Measurements from ENCODE around the gene STMN3.

DNA sequence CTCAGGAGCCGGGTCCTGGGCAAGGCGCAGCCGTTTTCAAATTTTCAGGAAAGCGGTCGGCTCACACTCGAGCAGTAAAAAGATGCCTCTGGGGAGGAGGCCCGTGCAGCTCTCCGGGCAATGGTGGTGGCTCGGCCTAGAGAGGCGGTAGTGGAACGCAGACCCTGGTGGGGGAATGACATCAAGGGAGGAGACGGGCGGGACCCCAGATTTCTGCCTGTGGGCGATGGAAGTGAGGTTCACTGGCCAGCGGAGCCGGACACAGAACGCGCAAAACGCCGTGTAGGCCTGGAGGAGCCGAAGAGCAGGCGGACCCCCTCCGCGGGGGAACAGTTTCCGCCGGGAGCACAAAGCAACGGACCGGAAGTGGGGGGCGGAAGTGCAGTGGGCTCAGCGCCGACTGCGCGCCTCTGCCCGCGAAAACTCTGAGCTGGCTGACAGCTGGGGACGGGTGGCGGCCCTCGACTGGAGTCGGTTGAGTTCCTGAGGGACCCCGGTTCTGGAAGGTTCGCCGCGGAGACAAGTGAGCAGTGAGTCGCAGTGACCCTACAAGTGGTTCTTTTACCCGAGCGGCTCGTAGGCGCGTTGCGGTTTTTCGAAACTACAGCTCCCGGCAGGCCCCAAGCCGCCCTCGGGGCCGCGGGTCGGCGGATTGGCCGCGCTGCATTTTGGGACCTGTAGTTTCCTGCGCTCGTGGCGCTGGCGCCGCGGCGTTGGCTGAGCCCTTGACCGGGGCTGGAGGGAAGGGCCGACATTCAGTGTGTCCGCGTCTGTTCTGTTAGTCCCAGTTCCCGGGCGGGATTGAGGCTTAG, 4.9 kb upstream of the STMN3 start, which contains the start of gene RTEL1:
- no peak for TF ChIP-seq CTCF (IDR thresholded peaks at IDR 0.05)
- no peak for TF ChIP-seq POLR2A (IDR thresholded peaks at IDR 0.05)

Data from testis (tissue), 2 donors.